ENCODE results near the gene FGD6. TPM values are rescaled to one million over a fixed set of nuclear protein-coding genes. Genes with fewer than 3 reads are reported as not detected.
"Not testable (repeated sequence)": the region's sequence is repeated elsewhere in the genome, so short reads cannot be mapped to it uniquely, and the experiment has no call there.

The FGD6 gene
- total RNA-seq, 1 experiment from 2014 or later = 18.2 TPM

DNA sequence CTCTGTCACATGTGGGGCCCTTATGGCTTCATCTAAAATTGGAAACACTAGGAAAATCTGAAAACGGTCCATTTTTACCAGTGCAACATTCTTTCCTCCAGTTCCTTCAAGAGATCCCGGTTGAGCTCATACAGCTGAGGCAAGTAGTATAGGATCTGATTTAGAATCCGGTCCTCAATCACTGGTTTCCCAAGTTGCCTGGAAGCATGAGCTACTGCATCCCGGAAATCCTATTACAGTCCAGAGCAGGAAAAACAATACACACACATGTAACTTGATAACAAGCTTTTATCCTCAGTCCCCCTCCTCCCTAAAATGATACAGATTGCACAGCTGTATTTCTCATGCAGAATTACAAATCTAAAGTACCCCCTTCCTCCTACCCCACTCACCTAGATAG lies 76.0 kb downstream of the FGD6 start:
- RAD21 ChIA-PET (ENCODE audit: low non-redundant PET in 1 of 2, low total read pairs in 2 of 2, uncharacterized antibody in 2 of 2, unreplicated experiment in 2 of 2) = no interaction called here
- no peaks in the 10 kb centered on the region for H3K9me3 ChIP-seq (ENCODE audit: control insufficient read depth in 1 of 2, insufficient read depth in 1 of 2, low read depth in 1 of 2, low read length in 2 of 2)
- H3K27me3 ChIP-seq (ENCODE audit: insufficient read depth, low read length) = no peaks in the 10 kb centered on the region
- BruUV-seq (replicated peaks) = no TSS peak
- H3K9me2 ChIP-seq (ENCODE audit: insufficient read depth) = no peaks in the 10 kb centered on the region
- TF ChIP-seq POLR2AphosphoS5 (IDR thresholded peaks at IDR 0.05; ENCODE audit: low read depth, low read length) = no peak
- H3K9ac ChIP-seq (ENCODE audit: low read length) = no peak overlapping the region
- no peaks in the 10 kb centered on the region for H3K79me2 ChIP-seq (ENCODE audit: insufficient read depth, low read length)
- H3K36me3 ChIP-seq (ENCODE audit: control insufficient read depth in 1 of 2, insufficient read depth in 2 of 2, low read length in 2 of 2) = no peaks in the 10 kb centered on the region
- H3K4me2 ChIP-seq (ENCODE audit: low read length) = no peak overlapping the region
- H4K20me1 ChIP-seq (ENCODE audit: insufficient read depth) = no peaks in the 10 kb centered on the region
- no peaks in the 10 kb centered on the region for H3K4me1 ChIP-seq (ENCODE audit: control insufficient read depth in 1 of 2, insufficient read depth in 2 of 2, low read length in 2 of 2)
- CTCF ChIA-PET = no interaction called here
- POLR2A ChIA-PET = no interaction called here
- intact Hi-C loops (cut with micrococcal nuclease) = no loop called here
- H2AFZ ChIP-seq (ENCODE audit: low read depth, low read length, poor library complexity, severe bottlenecking) = no peak overlapping the region
- H3K27ac ChIP-seq (ENCODE audit: low read depth, low read length) = no peak overlapping the region
- DNase-seq (ENCODE audit: low read depth, low spot score) (no peak), ATAC-seq (no peak)
- no peak overlapping the region for H3K4me3 ChIP-seq (replicated peaks in 1 of 2; ENCODE audit: low read depth in 1 of 2, low read length in 2 of 2)

DNA sequence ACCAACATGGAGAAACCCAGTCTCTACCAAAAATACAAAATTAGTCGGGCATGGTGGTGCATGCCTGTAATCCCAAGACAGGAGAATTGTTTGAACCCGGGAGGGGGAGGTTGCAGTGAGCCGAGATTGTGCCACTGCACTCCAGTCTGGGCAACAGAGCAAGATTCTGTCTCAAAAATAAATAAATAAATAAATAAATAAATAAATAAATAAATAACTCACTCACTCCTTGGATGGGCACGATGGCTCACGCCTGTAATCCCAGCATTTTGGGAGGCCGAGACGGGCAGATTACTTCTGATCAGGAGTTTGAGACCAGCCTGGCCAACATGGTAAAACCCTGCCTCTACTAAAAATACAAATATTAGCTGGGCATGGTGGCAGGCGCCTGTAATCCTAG lies 79.2 kb downstream of the FGD6 start:
- H3K79me2 ChIP-seq (ENCODE audit: insufficient read depth, low read length); H3K4me1 ChIP-seq (ENCODE audit: control insufficient read depth in 1 of 2, insufficient read depth in 2 of 2, low read length in 2 of 2); H3K9me2 ChIP-seq (ENCODE audit: insufficient read depth); RAD21 ChIA-PET (ENCODE audit: low non-redundant PET in 1 of 2, low total read pairs in 2 of 2, uncharacterized antibody in 2 of 2, unreplicated experiment in 2 of 2); H3K4me3 ChIP-seq (replicated peaks in 1 of 2; ENCODE audit: low read depth in 1 of 2, low read length in 2 of 2); H3K9me3 ChIP-seq (ENCODE audit: control insufficient read depth in 1 of 2, insufficient read depth in 1 of 2, low read depth in 1 of 2, low read length in 2 of 2); H3K27ac ChIP-seq (ENCODE audit: low read depth, low read length); H2AFZ ChIP-seq (ENCODE audit: low read depth, low read length, poor library complexity, severe bottlenecking); H3K4me2 ChIP-seq (ENCODE audit: low read length); H3K9ac ChIP-seq (ENCODE audit: low read length); BruUV-seq (replicated peaks); H4K20me1 ChIP-seq (ENCODE audit: insufficient read depth); DNase-seq (ENCODE audit: low read depth, low spot score); H3K27me3 ChIP-seq (ENCODE audit: insufficient read depth, low read length); H3K36me3 ChIP-seq (ENCODE audit: control insufficient read depth in 1 of 2, insufficient read depth in 2 of 2, low read length in 2 of 2); ATAC-seq; POLR2A ChIA-PET; intact Hi-C loops (cut with micrococcal nuclease); CTCF ChIA-PET: not testable (repeated sequence)

DNA sequence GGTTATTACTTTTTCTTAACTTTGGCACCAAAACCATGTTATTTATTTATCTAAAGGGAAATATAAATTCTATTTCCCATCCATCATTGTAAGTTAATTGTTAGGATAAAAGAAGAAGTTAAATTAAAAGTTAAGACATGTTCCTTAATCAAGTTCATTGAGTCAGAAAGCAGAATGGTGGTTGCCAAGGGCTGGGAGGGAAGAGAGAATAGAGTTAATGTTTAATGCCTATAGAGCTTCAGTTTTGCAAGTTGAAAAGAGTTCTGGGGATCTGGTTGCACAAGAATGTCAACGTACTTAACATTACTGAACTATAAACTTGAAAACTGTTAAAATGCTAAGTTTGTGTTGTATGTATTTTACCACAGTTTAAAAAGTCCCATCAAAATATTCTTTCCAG lies 80.7 kb downstream of the FGD6 start:
- H3K9ac ChIP-seq (ENCODE audit: low read length) = no peak overlapping the region
- H3K9me2 ChIP-seq (ENCODE audit: insufficient read depth) = no peaks in the 10 kb centered on the region
- BruUV-seq (replicated peaks) = no TSS peak
- H3K9me3 ChIP-seq (ENCODE audit: control insufficient read depth in 1 of 2, insufficient read depth in 1 of 2, low read depth in 1 of 2, low read length in 2 of 2) = no peaks in the 10 kb centered on the region
- H3K27ac ChIP-seq (ENCODE audit: low read depth, low read length) = no peak overlapping the region
- H3K4me2 ChIP-seq (ENCODE audit: low read length) = no peak overlapping the region
- ChIA-PET POLR2A (no interaction called here), RAD21 (ENCODE audit: low non-redundant PET in 1 of 2, low total read pairs in 2 of 2, uncharacterized antibody in 2 of 2, unreplicated experiment in 2 of 2) (no interaction called here), CTCF (no interaction called here)
- peaks cover 0 to 5% of the 10 kb centered on the region in 2 experiments; a peak in 1 of 4 replicates for H3K36me3 ChIP-seq (ENCODE audit: control insufficient read depth in 1 of 2, insufficient read depth in 2 of 2, low read length in 2 of 2)
- no peaks in the 10 kb centered on the region for H3K27me3 ChIP-seq (ENCODE audit: insufficient read depth, low read length)
- H2AFZ ChIP-seq (ENCODE audit: low read depth, low read length, poor library complexity, severe bottlenecking) = no peak overlapping the region
- DNase-seq (ENCODE audit: low read depth, low spot score) (no peak), ATAC-seq (no peak)
- no peak overlapping the region for H3K4me3 ChIP-seq (replicated peaks in 1 of 2; ENCODE audit: low read depth in 1 of 2, low read length in 2 of 2)
- intact Hi-C loops (cut with micrococcal nuclease) = no loop called here
- no peaks in the 10 kb centered on the region for H3K4me1 ChIP-seq (ENCODE audit: control insufficient read depth in 1 of 2, insufficient read depth in 2 of 2, low read length in 2 of 2)
- H3K79me2 ChIP-seq (ENCODE audit: insufficient read depth, low read length) = no peaks in the 10 kb centered on the region
- TF ChIP-seq, protein P1, sequence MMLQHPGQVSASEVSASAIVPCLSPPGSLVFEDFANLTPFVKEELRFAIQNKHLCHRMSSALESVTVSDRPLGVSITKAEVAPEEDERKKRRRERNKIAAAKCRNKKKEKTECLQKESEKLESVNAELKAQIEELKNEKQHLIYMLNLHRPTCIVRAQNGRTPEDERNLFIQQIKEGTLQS (IDR thresholded peaks at IDR 0.05) = no peak
- TF ChIP-seq RAD21 (IDR thresholded peaks at IDR 0.05; ENCODE audit: low read depth) (no peak), ZNF274 (IDR thresholded peaks at IDR 0.05; ENCODE audit: low read depth, low read length) (no peak), EGR1 (IDR thresholded peaks at IDR 0.05; ENCODE audit: low read depth) (no peak), POLR2AphosphoS5 (IDR thresholded peaks at IDR 0.05; ENCODE audit: low read depth, low read length) (no peak), JUND (IDR thresholded peaks at IDR 0.05) (no peak), ELF1 (IDR thresholded peaks at IDR 0.05; ENCODE audit: borderline replicate concordance, low read depth) (no peak), CBX3 (IDR thresholded peaks at IDR 0.05; ENCODE audit: low read depth) (no peak)
- no peaks in the 10 kb centered on the region for H4K20me1 ChIP-seq (ENCODE audit: insufficient read depth)
